PC-9 (cell line): Measurements from ENCODE around the gene GOLGA8A. TPM values are rescaled to one million over a fixed set of nuclear protein-coding genes. Genes with fewer than 3 reads are reported as not detected.

Experiments
- Bru-seq: library from RNA; stranded (reverse); fragments of 400-500 nt; gene quantifications from one replicate; lab custom pipeline; 2021; lab: Mats Ljungman, UMichigan
- BruChase-seq, 2 experiments: library from RNA; stranded (reverse); fragments of 400-500 nt; gene quantifications; one replicate each; lab custom pipeline; 2021; lab: Mats Ljungman, UMichigan
- BruUV-seq: library from RNA; stranded (reverse); fragments of 400-500 nt; replicated peaks from 2 replicates; lab custom pipeline; 2021; lab: Mats Ljungman, UMichigan
- CTCF ChIA-PET: fragments of 300-600 bp; sonication (Branson Sonifier 250); formaldehyde crosslinking; loops from one replicate; lab custom pipeline; 2022; ENCODE audit warnings: antibody characterized with exemption; lab: Charles Lee
- POLR2A ChIA-PET: fragments of 300-600 bp; sonication (Branson Sonifier 250); formaldehyde crosslinking; loops from one replicate; lab custom pipeline; 2022; ENCODE audit warnings: antibody characterized with exemption; ENCODE audit not compliant: unreplicated experiment; lab: Charles Lee
- DNase-seq, 2 experiments: peaks; one replicate each; pipeline versions ENCODE4 v3.0.0 to v3.0.0-alpha.2; 2015 to 2022; ENCODE audit warnings: mixed read lengths in 1 of 2
- H2AFZ ChIP-seq: fragments of 200-600 bp; sonication (generic); 2 replicates; pipeline ENCODE4 v1.8.1; 2017; ENCODE audit warnings: antibody characterized with exemption
- H3F3A ChIP-seq: fragments of 200-600 bp; sonication (generic); 2 replicates; pipeline ENCODE4 v1.8.1; 2017; ENCODE audit warnings: antibody characterized with exemption, mild to moderate bottlenecking, low read depth; ENCODE audit not compliant: insufficient read depth
- H3K27ac ChIP-seq: fragments of 200-600 bp; sonication (generic); 2 replicates; pipeline ENCODE4 v1.6.1; 2016; ENCODE audit warnings: mixed run types
- H3K27me3 ChIP-seq: fragments of 200-600 bp; sonication (generic); 2 replicates; pipeline ENCODE4 v1.6.1; 2016; ENCODE audit warnings: low read depth, mixed run types; ENCODE audit not compliant: insufficient read depth
- H3K36me3 ChIP-seq: fragments of 200-600 bp; sonication (generic); 2 replicates; pipeline ENCODE4 v1.6.1; 2016; ENCODE audit warnings: low read depth, mixed run types
- H3K4me1 ChIP-seq: fragments of 200-600 bp; sonication (generic); replicated peaks from 2 replicates; pipeline ENCODE4 v1.6.1; 2016; ENCODE audit warnings: mixed run types; ENCODE audit not compliant: insufficient read depth
- H3K4me2 ChIP-seq: fragments of 200-600 bp; sonication (generic); 2 replicates; pipeline ENCODE4 v1.6.1; 2017; ENCODE audit warnings: mixed run types
- H3K4me3 ChIP-seq: fragments of 200-600 bp; sonication (generic); 2 replicates; pipeline ENCODE4 v1.6.1; 2016; ENCODE audit warnings: mixed run types
- H3K79me2 ChIP-seq: fragments of 200-600 bp; sonication (generic); 2 replicates; pipeline ENCODE4 v1.6.1; 2017; ENCODE audit warnings: low read depth, mixed run types
- H3K9me2 ChIP-seq: fragments of 200-600 bp; sonication (generic); 2 replicates; pipeline ENCODE4 v1.8.1; 2017; ENCODE audit warnings: mild to moderate bottlenecking; ENCODE audit not compliant: insufficient read depth
- H3K9me3 ChIP-seq: fragments of 200-600 bp; sonication (generic); 2 replicates; pipeline ENCODE4 v1.8.1; 2016; ENCODE audit warnings: low read depth; ENCODE audit not compliant: insufficient read depth
- H4K20me1 ChIP-seq: fragments of 200-600 bp; sonication (generic); 2 replicates; pipeline ENCODE4 v1.8.1; 2017; ENCODE audit not compliant: insufficient read depth
- EZH2 ChIP-seq: fragments of 200-600 bp; sonication (generic); IDR thresholded peaks from 2 replicates; pipeline ENCODE4 v1.8.0; 2017; ENCODE audit warnings: antibody characterized with exemption, low read depth
- intact Hi-C: fragments of 100-400 bp; cut with micrococcal nuclease; formaldehyde crosslinking; loops from one replicate; pipeline ENCODE4 v1.10.0; 2022; ENCODE audit not compliant: unreplicated experiment
- long read RNA-seq: library from polyadenylated mRNA; stranded (forward); transcript quantifications from one replicate; pipeline ENCODE4 v2.0.0, GENCODE V29; 2022
- total RNA-seq: library from RNA; stranded (reverse); gene quantifications from 2 replicates; pipeline ENCODE4 v1.2.3, GENCODE V29; 2021
- TF ChIP-seq, protein P1 (sequence below): fragments of 200-600 bp; sonication (generic); conservative IDR thresholded peaks from 2 replicates; pipeline ENCODE4 v1.6.1; 2017; ENCODE audit warnings: mixed run types, antibody characterized with exemption, mild to moderate bottlenecking, moderate library complexity

Gene GOLGA8A, protein sequence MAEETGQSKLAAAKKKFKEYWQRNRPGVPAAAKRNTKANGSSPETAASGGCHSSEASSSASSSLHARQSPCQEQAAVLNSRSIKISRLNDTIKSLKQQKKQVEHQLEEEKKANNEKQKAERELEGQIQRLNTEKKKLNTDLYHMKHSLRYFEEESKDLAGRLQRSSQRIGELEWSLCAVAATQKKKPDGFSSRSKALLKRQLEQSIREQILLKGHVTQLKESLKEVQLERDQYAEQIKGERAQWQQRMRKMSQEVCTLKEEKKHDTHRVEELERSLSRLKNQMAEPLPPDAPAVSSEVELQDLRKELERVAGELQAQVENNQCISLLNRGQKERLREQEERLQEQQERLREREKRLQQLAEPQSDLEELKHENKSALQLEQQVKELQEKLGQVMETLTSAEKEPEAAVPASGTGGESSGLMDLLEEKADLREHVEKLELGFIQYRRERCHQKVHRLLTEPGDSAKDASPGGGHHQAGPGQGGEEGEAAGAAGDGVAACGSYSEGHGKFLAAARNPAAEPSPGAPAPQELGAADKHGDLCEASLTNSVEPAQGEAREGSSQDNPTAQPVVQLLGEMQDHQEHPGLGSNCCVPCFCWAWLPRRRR
- total RNA-seq (50.7 and 60.7 TPM in 2 replicates), Bru-seq, nascent RNA (percentile 52 among the genes with signal in this experiment), BruChase-seq, experiment 1, labeled RNA remaining after a 2-hour chase (percentile 80 among the genes with signal in this experiment), BruChase-seq, experiment 2, labeled RNA remaining after a 6-hour chase (percentile 89 among the genes with signal in this experiment)
- long read RNA-seq, partial matches to known transcripts = 1 of 15 reads
- long read RNA-seq, other reads (novel, unspliced or antisense) = 14 of 15 reads

DNA sequence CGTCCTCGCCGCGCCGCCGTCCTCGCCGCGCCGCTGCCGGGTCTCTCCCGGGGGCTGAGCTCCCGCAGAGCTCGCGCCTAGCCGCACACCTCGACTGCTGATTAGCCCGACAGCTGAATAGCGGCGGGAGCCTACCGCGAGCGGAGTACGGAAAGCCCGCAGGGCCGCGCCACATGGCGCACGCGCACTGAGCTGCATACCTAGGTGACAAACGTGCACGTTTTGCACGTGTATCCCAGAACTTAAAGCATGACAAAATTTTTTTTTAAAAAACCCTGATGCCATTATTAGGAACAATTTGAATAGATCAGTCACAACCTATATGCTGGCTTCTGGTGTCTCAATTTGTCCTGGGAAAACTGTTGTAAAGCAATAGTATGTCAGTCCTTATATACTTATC is at the start of gene GOLGA8A:
Gene GOLGA8A, minus strand, starts transcription at position 122 of the 400 bp plus-strand sequence. CDS start 48,117 bp downstream, outside the sequence.
- Histone ChIP-seq H3K4me1 (peaks cover 17% of the 10 kb centered on the region), H3K27me3 (no peaks in the 10 kb centered on the region), H3K9me2 (no peaks in the 10 kb centered on the region), H3F3A (peaks cover 6% of the 10 kb centered on the region; the same call in 1 of the 2 replicates), H3K4me3 (peak within 1 kb of the TSS; percentile 62), H4K20me1 (no peaks in the 10 kb centered on the region), H3K9me3 (no peaks in the 10 kb centered on the region), H2AFZ (peak within 1 kb of the TSS; percentile 52; the same call in 1 of the 2 replicates), H3K79me2 (peaks cover 12% of the 10 kb centered on the region), H3K36me3 (no peaks in the 10 kb centered on the region), H3K27ac (no peak within 1 kb of the TSS), H3K4me2 (peak within 1 kb of the TSS; percentile 87)
- DNase-seq = peak; percentile 54 to 65
- ChIA-PET CTCF (no interaction called here), POLR2A (no interaction called here)
- intact Hi-C loops = no loop called here
- TF ChIP-seq EZH2 = no peak
- TF ChIP-seq, protein P1, sequence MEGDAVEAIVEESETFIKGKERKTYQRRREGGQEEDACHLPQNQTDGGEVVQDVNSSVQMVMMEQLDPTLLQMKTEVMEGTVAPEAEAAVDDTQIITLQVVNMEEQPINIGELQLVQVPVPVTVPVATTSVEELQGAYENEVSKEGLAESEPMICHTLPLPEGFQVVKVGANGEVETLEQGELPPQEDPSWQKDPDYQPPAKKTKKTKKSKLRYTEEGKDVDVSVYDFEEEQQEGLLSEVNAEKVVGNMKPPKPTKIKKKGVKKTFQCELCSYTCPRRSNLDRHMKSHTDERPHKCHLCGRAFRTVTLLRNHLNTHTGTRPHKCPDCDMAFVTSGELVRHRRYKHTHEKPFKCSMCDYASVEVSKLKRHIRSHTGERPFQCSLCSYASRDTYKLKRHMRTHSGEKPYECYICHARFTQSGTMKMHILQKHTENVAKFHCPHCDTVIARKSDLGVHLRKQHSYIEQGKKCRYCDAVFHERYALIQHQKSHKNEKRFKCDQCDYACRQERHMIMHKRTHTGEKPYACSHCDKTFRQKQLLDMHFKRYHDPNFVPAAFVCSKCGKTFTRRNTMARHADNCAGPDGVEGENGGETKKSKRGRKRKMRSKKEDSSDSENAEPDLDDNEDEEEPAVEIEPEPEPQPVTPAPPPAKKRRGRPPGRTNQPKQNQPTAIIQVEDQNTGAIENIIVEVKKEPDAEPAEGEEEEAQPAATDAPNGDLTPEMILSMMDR = no peak
- BruUV-seq = no TSS peak

DNA sequence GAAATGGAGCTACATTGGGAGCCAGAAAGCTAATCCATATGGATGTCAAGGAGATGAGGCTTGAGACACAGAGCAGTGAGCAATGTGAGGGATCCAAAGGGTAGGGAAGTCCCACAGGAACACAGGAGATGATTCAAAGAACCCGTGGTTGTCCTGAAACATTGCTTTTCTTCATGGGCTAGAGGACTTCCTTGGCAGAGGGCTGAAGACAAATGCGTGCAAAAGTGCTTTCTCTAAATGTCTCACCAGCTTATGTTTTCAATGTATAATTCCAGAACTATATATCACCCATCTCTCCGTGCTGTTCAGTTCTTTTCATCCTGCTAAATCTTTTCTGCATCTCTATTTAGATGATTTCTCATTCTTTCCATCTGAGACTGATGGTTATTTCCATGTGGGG is 46.0 kb upstream of the GOLGA8A start:
- Histone ChIP-seq H3K27ac (no peak overlapping the region), H3K4me2 (no peak overlapping the region), H3F3A (no peaks in the 10 kb centered on the region), H3K36me3 (no peaks in the 10 kb centered on the region), H3K4me3 (no peak overlapping the region), H3K4me1 (no peaks in the 10 kb centered on the region), H3K79me2 (no peaks in the 10 kb centered on the region), H3K9me2 (no peaks in the 10 kb centered on the region), H3K27me3 (no peaks in the 10 kb centered on the region), H2AFZ (no peak overlapping the region), H4K20me1 (no peaks in the 10 kb centered on the region), H3K9me3 (no peaks in the 10 kb centered on the region)
- CTCF ChIA-PET = no interaction called here
- POLR2A ChIA-PET = no interaction called here
- no peak for DNase-seq
- no TSS peak for BruUV-seq
- intact Hi-C loops = no loop called here
- no peak for TF ChIP-seq EZH2
- TF ChIP-seq, protein P1 = no peak

DNA sequence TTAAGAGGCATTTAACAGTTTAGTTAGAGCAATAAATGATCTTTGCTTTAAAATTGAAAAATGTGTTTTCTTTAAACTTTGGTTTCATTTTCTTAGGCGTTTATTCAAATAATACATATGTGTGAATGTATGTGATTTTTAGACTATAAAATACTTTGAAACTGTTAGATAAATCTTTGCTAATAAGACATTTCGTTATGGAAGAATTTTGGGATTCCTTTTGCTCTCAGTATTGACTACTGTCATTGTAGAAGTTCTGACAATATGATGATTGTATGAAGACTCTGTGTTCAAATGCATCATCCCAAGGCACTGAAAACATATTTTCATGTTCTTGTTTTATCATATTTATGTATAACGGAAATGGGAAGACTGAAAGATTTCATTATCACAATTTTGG is 43.8 kb upstream of the GOLGA8A start:
- Histone ChIP-seq H3K4me2 (no peak overlapping the region), H3K27me3 (no peaks in the 10 kb centered on the region), H3K9me3 (no peaks in the 10 kb centered on the region), H3K36me3 (no peaks in the 10 kb centered on the region), H3K4me1 (no peaks in the 10 kb centered on the region), H3F3A (no peaks in the 10 kb centered on the region), H2AFZ (no peak overlapping the region), H3K9me2 (no peaks in the 10 kb centered on the region), H3K79me2 (no peaks in the 10 kb centered on the region), H4K20me1 (no peaks in the 10 kb centered on the region), H3K27ac (no peak overlapping the region), H3K4me3 (no peak overlapping the region)
- POLR2A ChIA-PET = interaction anchor here (0.7 to 0.9 kb wide), 2 partner anchors 369 to 382 kb away, joined by 6 read pairs; no protein-coding TSS in a partner anchor
- CTCF ChIA-PET = no interaction called here
- no peak for DNase-seq
- no TSS peak for BruUV-seq
- TF ChIP-seq, protein P1 = no peak
- TF ChIP-seq EZH2 = no peak
- intact Hi-C loops = no loop called here
